Endothelial cell (in vitro differentiated cells): ENCODE measurements around the gene SLC44A3. TPM values are rescaled to one million over a fixed set of nuclear protein-coding genes. Genes with fewer than 3 reads are reported as not detected.

Source experiments
- DNase-seq: peaks from one replicate; pipeline ENCODE4 v3.0.0; 2021; ENCODE audit warnings: low spot score
- H3K27ac Mint-ChIP-seq: one replicate; pipeline ENCODE4 v1.8.0; 2021; ENCODE audit warnings: mixed read lengths, inconsistent platforms; ENCODE audit not compliant: unreplicated experiment
- H3K27me3 Mint-ChIP-seq: one replicate; pipeline ENCODE4 v1.8.0; 2021; ENCODE audit warnings: mild to moderate bottlenecking, moderate library complexity, mixed read lengths, inconsistent platforms; ENCODE audit not compliant: unreplicated experiment
- H3K36me3 Mint-ChIP-seq: one replicate; pipeline ENCODE4 v1.8.0; 2021; ENCODE audit warnings: mild to moderate bottlenecking, low read depth, mixed read lengths, inconsistent platforms; ENCODE audit not compliant: unreplicated experiment
- H3K4me1 Mint-ChIP-seq: one replicate; pipeline ENCODE4 v1.8.0; 2021; ENCODE audit warnings: mild to moderate bottlenecking, mixed read lengths, inconsistent platforms; ENCODE audit not compliant: unreplicated experiment
- H3K4me3 Mint-ChIP-seq: one replicate; pipeline ENCODE4 v1.8.0; 2021; ENCODE audit warnings: mild to moderate bottlenecking, mixed read lengths, inconsistent platforms; ENCODE audit not compliant: unreplicated experiment
- H3K9me3 Mint-ChIP-seq: one replicate; pipeline ENCODE4 v1.8.0; 2021; ENCODE audit warnings: mixed read lengths, inconsistent platforms; ENCODE audit not compliant: unreplicated experiment
- CTCF ChIP-seq: fragments of 200-600 bp; sonication (generic); IDR thresholded peaks from one replicate; pipeline ENCODE4 v1.5.0; 2021; ENCODE audit warnings: antibody characterized with exemption; ENCODE audit not compliant: unreplicated experiment
- long read RNA-seq: library from polyadenylated mRNA; unstranded; transcript quantifications from one replicate; pipeline ENCODE4 v2.0.0, GENCODE V29; 2020; ENCODE audit not compliant: unreplicated experiment
- total RNA-seq: library from RNA; stranded (reverse); fragmentation: NEBNext Ultra II Directional; extraction: Animal tissue kit (Norgen Biotek cat#: 25700); gene quantifications from one replicate; pipeline ENCODE4 v1.2.1, GENCODE V29; 2021; ENCODE audit not compliant: unreplicated experiment

SLC44A3 gene, protein sequence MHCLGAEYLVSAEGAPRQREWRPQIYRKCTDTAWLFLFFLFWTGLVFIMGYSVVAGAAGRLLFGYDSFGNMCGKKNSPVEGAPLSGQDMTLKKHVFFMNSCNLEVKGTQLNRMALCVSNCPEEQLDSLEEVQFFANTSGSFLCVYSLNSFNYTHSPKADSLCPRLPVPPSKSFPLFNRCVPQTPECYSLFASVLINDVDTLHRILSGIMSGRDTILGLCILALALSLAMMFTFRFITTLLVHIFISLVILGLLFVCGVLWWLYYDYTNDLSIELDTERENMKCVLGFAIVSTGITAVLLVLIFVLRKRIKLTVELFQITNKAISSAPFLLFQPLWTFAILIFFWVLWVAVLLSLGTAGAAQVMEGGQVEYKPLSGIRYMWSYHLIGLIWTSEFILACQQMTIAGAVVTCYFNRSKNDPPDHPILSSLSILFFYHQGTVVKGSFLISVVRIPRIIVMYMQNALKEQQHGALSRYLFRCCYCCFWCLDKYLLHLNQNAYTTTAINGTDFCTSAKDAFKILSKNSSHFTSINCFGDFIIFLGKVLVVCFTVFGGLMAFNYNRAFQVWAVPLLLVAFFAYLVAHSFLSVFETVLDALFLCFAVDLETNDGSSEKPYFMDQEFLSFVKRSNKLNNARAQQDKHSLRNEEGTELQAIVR
- 2.7 TPM for total RNA-seq
- long read RNA-seq, partial matches to known transcripts, result 0 of 2 reads
- long read RNA-seq, other reads (novel, unspliced or antisense), result 1 of 2 reads

- peak; percentile 68 for DNase-seq
- no peaks in the 10 kb centered on the region for H3K27me3 Mint-ChIP-seq
- H3K4me1 Mint-ChIP-seq, result peaks cover 3% of the 10 kb centered on the region
- H3K36me3 Mint-ChIP-seq, result no peaks in the 10 kb centered on the region
- H3K27ac Mint-ChIP-seq, result no peak within 1 kb of the TSS
- no peaks in the 10 kb centered on the region for H3K9me3 Mint-ChIP-seq
- no peak for TF ChIP-seq CTCF
- peak within 1 kb of the TSS; percentile 89 for H3K4me3 Mint-ChIP-seq
These were observed at the start of gene SLC44A3 for GRCh38 chr1:94819945-94820746. SLC44A3 (plus strand) TSS chr1:94820357; CDS start chr1:94820452, 95 bp downstream.

- Mint-ChIP-seq H3K27me3 (no peaks in the 10 kb centered on the region), H3K4me1 (no peaks in the 10 kb centered on the region), H3K4me3 (no peak overlapping the region), H3K36me3 (no peaks in the 10 kb centered on the region), H3K27ac (no peak overlapping the region), H3K9me3 (no peaks in the 10 kb centered on the region)
- TF ChIP-seq CTCF, result no peak
- no peak for DNase-seq
These were observed 47.9 kb upstream of the SLC44A3 start for GRCh38 chr1:94772230-94772641.

DNA sequence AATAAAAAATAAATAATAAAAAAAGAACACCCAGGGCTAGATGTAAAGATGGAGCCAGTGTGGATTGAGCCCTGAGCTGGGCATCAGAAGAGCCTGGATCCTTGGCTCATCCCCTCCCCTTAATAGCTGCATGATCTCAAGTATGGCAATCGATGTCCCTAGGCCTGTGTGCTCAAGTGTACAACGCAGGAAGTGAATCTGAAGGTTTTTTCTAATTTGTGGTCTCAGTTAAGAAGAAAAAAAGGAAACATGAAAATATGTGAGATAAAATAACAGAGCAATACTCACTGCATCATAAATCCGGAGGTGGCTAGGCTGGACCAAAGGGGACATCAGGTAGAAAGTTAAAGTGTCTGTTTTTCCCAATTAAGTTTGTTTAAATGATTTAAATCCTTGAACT, 47.3 kb upstream of the SLC44A3 start:
- no peak for DNase-seq
- Mint-ChIP-seq H3K4me1 (no peaks in the 10 kb centered on the region), H3K9me3 (no peaks in the 10 kb centered on the region), H3K4me3 (no peak overlapping the region), H3K27me3 (no peaks in the 10 kb centered on the region), H3K36me3 (no peaks in the 10 kb centered on the region), H3K27ac (no peak overlapping the region)
- no peak for TF ChIP-seq CTCF

DNA sequence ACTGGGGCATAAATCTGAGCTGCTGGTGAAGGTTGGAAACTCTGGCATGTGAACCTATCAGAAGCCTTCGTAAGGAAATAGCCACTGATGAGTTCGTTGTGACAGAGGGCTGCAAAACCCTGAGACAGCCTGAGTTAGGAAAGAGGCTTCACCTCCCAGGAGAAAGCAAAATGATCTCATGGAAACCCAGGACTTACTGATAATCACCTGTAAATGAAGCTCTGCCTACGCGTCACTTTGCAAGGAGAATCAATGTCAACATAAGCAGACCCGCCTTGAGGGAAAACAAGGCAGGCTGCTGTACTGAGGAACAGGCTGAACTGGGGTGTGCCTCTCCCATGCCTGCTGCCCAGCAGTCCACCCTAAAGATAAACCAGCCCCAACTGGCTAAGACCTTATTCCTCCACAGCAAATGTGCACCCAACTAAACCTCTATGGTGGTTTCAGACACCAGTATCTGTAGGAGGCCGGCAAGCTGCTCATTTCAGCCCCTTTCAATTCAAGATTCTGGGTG, 46.8 kb upstream of the SLC44A3 start:
- Mint-ChIP-seq H3K27ac (no peak overlapping the region), H3K4me1 (no peaks in the 10 kb centered on the region), H3K9me3 (no peaks in the 10 kb centered on the region), H3K27me3 (no peaks in the 10 kb centered on the region), H3K4me3 (no peak overlapping the region), H3K36me3 (no peaks in the 10 kb centered on the region)
- DNase-seq, result no peak
- TF ChIP-seq CTCF, result no peak
